Frontal cortex (tissue), 4 donors: ENCODE results near the gene POU5F2. TPM values are rescaled to one million over a fixed set of nuclear protein-coding genes. Genes with fewer than 3 reads are reported as not detected.

Experiments used
- DNase-seq, 2 donors: peaks; one replicate each; pipeline ENCODE4 v3.0.0; 2012; ENCODE audit warnings: low spot score in 2 of 2
- FAIRE-seq: peaks from 2 replicates; lab custom pipeline; 2012; peaks lifted over from hg19 to GRCh38; lab: Jason Lieb, UNC
- total RNA-seq: library from RNA; depleted of rRNA; stranded (reverse); fragments of >200 nt; gene quantifications from one replicate; pipeline ENCODE4 v1.2.3, GENCODE V29; 2014
- donor health status: control.
- donor health status: control.
- donor health status: control.

The POU5F2 gene, protein sequence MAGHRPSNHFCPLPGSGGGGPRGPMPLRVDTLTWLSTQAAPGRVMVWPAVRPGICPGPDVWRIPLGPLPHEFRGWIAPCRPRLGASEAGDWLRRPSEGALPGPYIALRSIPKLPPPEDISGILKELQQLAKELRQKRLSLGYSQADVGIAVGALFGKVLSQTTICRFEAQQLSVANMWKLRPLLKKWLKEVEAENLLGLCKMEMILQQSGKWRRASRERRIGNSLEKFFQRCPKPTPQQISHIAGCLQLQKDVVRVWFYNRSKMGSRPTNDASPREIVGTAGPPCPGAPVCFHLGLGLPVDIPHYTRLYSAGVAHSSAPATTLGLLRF
- total RNA-seq, result 2.0 TPM

DNA sequence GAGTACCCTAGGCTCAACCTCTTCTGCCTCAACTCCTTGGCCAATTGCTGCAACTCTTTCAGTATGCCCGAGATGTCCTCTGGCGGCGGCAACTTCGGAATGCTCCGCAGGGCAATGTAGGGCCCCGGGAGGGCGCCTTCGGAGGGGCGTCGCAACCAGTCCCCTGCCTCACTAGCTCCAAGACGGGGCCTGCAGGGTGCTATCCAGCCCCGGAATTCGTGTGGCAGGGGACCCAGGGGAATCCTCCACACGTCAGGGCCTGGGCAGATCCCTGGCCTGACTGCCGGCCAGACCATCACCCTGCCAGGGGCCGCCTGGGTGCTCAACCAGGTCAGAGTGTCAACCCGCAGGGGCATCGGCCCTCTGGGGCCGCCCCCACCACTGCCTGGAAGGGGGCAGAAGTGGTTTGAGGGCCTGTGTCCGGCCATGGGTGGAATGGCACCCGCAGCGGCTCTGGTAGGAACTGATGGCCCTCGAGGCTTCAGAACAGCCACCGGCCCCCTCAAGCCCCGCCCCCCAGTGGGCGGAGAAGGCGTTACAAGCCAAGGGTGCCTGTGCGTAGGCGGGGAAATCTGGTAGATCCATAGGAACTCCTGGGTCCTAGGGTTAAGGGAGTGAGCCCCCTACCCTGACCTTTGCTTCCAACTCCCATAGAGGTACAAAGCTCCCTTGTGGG is at the start of gene POU5F2:
Gene POU5F2, minus strand, starts transcription at position 465 of the 676 bp plus-strand sequence. Its CDS starts 37 bp downstream, at position 428.
- DNase-seq, result no peak
- no peak for FAIRE-seq

DNA sequence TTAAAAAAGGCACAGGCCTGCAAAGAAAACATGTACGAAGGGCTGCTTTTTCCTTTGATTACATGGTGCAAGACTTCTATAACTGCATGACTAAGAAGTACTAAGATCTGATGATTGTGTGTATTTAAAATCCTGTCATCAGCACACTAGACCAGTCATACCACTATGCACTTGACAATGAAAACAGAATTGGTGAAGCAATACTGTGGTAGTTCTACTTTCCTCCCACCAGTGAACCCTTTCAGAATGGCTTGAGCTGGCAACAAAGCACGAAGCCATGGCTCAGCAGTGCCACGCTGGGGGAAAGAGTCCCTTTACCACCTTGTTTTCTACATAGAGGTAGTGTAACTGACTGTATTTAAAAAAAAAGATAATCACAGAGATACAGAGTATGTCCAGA is 49.0 kb upstream of the POU5F2 start:
- FAIRE-seq (no peak), DNase-seq (no peak)

DNA sequence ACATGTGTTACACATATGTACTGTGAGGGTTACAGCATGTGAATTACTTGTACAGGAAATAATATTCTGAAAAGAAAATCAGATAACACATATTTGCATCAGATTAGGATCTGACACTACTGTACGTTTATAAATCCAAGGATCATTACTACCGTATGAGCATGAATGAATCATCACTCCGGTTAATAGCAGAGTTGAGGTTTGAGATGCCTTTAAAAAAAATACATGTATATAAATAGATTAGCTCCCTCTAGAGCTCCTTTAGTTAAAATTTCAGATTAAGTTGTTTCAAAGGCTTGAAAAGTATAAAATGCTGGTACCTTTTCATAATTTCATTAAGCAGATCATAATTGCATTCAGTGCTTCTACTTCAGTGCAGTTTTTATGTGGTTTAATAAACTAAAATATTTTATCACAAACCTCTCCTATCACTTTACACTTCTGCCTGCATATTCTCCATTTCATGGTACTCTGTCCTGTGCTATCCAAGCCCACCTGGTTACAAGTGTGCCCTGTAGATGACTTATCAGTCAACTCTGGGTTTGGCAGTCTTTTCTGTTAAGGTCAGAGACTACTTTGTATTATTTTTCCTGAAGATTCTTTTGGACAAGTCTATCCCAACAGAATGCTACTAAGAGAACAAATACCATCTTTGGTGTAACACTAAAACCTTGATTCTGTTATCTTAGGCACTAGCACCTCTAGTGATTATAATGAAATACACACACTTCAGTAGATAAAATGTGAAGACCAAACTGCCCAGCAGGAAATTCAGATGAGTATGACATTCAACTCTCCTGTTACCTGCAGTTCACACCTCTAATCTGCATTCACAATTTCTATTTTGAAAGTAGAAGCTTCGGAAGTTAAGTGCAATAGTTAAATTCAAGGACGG is 48.0 kb upstream of the POU5F2 start:
- FAIRE-seq (no peak), DNase-seq (no peak)

DNA sequence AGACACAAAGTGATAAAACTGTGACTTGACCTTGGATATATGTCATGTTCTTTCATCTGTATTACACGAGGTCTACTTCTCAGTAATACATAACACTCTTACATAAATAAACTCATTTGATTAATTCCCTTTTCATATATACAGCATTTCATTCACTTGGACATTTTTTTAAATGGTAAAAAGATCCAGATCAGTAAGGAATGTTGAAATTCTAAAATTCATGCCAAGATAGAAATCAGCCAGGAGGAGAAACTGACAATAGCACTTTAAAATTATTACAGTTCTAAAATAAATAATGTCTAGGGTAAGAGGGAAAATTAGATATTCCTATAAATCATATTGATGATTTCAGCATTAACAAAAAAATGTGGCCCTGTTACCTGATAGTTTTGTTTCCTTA is 46.2 kb upstream of the POU5F2 start:
- DNase-seq, result no peak
- FAIRE-seq, result no peak

DNA sequence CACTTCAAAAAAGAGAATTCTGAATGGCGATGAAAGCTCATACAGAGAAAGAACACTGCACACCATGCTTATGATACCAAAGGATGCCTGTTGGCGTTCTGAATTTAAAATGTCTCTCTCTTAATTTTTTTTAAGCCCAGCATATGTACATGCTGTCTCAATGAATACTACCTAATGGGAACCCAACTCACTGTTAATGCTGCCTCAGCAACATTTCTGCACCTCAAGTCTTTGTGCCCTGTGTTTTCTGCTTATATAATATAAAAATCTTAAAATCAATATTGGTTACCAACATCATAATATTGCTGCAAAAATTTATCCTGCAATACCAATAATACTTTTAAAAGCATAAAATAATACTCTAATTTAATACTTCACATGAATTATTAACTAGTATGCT is 44.1 kb upstream of the POU5F2 start:
- FAIRE-seq, result no peak
- DNase-seq, result no peak

DNA sequence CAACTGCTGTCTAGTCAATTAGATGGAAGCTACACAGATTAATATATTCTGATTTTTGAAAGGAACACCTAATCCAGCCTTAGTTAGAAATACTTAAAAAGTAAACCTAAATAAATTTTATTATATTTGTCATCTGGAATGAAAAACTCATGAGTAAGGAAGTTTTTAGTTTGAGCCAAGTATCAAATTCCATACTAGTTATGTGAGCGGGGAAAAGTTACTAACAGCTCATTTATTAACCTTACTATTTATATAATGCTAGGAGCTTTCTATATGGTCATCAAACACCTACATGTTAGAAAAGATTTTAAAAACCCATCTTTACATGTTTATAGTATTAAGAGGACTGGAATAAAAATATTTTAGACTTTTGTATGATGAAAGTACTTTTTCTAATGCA is 41.6 kb upstream of the POU5F2 start:
- FAIRE-seq, result no peak
- DNase-seq, result no peak

DNA sequence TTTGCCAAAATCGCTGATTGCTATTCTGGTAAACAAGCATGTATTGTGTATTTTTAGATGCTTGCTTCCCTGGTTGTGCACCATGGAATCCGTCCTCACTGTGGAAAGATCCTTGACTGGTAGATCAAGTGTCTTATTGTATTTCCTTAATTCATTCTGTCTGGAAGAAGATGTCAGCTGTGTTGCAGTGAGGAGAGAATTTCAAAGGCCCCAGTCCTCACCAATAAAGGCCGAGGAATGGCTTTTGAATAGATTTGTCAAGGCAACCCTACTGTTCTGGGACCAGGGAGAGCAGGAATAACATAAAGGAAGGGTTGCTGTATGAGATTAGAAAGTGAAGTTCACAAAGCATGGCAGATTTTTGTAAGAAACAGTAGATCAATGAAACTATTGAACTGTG is 36.2 kb upstream of the POU5F2 start:
- DNase-seq (no peak), FAIRE-seq (no peak)

DNA sequence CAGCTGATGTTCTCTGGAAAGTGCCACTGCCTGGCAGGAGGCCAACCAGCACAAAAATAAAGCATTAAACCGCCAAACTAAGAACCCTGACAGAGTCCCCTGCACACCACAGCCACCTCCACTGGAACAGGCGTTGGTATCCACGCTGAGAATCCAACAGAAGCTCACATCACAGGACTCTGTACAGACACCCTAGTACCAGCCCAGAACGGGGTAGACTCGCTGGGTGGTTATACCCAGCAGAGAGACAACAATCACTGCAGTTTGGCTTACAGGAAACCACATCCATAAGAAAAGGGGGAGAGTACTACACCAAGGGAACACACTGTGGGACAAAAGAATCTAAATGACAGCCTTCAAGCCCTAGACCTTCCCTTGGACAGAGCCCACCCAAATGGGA is 15.0 kb upstream of the POU5F2 start:
- FAIRE-seq (no peak), DNase-seq (no peak)

DNA sequence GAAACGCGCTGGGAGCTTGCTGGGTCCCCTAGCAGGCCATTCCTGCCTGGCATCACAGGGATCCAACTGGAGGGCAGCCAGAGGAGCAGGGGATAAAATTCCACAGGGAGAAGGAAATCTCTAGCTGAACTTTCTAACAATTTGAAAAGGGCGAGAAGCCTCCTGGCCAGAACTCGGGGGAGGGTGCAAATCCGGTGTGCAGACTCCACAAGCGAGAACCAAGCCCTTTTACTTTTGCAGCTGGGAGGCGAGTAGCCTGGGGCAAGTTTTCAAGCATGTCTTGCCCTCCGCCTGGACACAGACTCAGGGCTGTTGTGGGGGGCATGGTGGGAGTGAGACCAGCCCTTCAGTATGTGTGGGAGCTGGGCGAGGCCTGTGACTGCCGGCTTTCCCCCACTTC is 14.3 kb upstream of the POU5F2 start:
- DNase-seq (no peak), FAIRE-seq (no peak)

DNA sequence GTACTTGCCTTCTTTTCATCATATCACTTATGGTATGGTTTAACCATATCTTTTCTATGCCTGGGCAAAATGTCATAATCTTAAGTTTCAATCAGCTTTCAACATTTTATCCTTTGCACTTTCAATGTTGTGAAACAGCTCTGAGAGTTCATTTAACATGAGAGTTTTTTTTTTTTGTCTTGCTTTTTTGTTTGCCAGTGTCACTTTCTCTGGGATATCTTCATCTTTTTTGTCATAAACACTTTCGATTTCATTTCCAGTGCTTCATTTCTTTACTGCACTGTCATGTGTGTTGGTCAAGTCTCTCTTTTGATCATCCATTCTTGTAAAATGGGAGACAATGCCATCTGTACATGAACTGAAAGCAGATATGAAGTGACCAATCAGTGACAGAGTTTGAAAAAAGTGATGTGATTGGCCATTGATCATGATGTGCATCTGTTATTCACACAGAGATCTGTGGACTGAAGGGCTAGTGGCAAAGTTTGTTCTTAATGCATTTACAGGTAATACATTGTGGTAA is 7.5 kb upstream of the POU5F2 start:
- FAIRE-seq (no peak), DNase-seq (no peak)

DNA sequence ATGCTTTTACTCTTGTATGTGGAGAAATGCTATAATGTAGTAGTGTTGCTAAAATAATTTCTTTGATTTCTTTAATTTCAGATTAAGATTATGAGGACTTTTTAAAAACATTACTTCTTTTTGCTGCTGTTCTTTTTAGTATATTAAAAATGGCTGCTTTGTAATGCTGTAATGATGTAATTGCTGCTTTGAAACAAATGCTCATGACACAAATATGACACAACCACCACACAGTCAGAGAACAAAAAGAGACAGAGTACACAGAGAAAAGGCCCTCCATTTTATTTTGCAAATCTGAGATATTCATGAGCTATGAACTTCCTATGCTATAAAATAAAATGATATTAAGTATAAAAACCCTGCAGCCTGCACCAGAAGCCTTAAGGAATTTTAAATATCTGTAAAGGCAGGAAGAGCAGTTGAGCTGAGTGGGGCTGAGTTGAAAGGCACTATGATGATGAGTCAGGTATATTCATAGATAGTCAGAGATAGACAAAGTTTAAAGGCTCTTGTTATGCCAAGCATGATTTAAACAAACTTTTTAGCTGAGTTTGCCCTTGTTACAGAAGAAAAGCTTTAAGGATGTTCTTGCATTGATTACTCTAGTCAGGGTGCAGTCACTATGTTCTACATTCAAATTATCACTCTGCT is 5.1 kb upstream of the POU5F2 start:
- no peak for FAIRE-seq

DNA sequence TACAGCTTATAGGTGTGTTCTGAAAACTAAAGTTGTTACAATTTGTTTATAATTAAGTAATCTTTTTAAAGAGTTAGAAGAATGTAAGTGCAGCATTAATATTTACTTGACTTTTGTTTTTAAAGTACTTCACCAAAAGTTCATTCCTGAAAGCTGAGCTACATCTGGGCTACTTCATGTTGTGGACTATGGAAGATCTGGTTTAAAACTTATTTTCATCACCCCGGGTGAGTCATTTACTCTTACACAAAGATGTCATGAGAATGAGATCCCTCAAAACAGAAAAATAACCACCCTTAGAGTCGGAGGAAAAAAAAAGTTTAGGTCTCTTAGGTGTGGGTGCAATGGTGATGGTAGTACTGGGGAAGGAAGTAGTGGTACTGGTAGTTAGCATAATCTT is 5.1 kb downstream of the POU5F2 start:
- no peak for FAIRE-seq

More for the DNA sequence above, 5.1 kb upstream of the POU5F2 start:
- DNase-seq, result no peak

DNA sequence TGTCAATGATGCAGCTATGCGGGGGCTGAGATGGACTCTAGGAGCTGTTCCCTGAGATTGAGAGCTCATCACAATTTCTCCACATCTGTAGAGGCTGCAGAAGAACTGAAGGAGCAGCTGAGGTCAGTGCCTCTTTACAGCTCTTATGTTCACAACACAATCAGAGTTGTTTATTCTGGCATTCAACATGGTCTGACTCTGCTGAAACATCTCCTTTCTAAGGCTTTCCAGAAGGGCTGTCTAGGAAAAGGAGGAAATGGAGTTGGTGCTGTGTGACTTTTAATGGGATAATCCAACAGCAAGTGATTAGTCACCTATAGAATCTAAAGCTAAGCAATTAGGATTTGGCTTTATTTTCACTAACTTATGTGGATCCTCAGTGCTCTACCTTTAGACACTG is 6.0 kb downstream of the POU5F2 start:
- FAIRE-seq, result no peak
- no peak for DNase-seq

More for the DNA sequence above, 5.1 kb downstream of the POU5F2 start:
- DNase-seq, result no peak

DNA sequence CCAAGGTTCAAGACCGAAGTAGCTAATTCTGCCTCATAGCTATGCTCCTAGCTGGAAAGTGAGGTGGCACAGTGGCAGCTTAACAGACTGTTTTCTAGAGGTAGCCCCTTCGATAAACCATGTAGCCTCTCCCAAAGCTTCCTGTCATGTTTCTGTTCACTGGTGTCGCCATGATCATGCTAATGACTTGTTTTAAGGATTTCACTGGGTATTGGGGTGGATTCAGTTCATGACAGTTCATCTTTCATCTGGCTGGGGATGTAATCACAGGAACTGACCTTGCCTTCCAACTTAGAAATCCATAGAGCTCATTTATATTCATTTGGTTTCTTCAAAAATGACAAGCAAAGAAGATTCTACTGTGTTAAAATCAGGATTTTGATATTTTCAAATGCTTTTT is 9.4 kb downstream of the POU5F2 start:
- FAIRE-seq, result no peak
- DNase-seq, result no peak

DNA sequence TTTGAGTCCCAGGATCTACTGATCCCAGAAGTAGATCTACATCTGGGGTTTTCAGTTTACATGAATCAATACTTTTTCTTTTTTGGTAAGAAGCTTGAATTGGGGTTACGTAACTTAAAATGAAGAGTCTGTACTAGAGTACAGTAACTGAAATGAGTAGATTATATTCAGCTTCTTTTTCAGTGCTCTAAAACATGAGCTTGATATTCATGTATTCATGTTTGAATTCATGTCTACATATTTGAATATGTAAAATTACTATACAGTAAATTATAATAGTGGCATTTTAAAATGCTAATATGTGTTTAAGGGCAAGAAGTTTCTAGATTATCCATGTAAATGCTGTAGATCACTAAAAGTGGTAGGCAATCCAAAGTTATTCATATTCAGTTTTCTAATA is 14.8 kb downstream of the POU5F2 start:
- DNase-seq (no peak), FAIRE-seq (no peak)

DNA sequence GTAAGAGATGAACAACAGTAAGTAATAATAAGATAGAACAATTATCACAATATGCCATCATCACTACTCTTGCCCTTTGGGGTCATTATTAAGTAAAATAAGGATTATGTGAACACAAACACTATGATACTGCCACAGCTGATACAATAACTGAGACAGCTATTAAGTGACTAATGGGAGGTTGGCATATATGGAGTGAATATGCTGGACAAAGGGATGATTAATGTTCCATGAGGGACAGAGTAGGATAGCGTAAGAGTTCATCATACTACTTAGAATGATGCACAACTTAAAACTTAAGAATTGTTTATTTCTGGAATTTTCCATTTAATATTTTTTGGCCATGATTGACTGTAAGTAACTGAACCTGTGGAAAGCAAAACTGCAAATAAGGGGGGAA is 16.6 kb downstream of the POU5F2 start:
- DNase-seq (no peak), FAIRE-seq (no peak)

DNA sequence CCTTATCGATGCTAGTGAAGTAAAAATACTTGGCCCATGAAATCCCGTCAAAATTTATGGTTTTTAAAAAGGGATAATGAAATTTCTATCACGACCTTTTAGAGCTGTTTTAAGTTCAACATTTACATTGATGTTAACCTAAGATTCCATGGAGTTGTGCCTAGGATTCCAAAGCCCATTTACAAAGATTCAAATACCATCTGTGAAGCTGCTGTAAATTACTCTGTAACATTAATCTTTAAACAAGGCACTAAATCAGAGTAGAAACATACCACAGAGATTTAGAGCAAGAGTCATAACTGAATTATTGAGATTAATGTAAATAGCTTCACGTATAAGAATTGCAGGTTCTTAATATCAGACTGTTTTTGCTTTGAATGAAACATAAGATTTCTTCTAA is 17.7 kb downstream of the POU5F2 start:
- no peak for DNase-seq
- no peak for FAIRE-seq

DNA sequence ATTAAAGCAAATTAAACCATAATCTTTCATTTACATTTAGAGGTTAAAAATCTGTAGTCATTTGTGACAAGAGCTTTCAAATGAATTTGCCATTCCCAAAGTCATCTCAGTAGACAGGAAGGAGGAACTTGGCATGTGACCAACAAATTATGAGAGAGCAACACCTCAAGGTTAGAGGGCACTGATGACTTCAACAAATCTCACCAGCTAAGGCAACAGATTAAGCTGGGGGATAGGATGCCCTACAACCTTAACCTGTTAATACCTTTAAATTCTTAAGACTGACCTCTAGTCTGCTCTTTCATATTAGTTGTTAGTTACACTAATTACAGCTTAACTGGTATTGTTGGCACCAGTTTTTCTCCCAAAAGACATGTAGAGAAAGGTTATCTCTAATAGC is 18.4 kb downstream of the POU5F2 start:
- no peak for FAIRE-seq
- DNase-seq, result no peak

DNA sequence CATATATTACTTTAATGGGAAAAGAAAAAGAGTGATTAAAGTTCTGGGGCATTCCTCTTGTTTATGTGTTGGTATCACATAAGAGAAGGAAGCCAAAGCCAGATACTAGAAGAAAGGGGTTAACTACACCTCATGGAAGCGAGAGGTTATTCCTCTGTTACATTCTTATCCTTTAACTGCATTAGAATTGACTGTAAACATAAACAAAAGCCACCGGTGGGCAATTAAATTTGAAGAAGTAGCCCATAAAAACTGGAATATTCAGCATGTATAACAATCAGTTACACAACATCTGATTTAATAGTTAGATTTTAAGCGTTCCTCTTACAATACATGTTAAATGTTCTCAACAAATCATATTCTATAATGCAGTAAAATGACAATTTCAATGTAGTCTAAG is 18.8 kb downstream of the POU5F2 start:
- FAIRE-seq (no peak), DNase-seq (no peak)

DNA sequence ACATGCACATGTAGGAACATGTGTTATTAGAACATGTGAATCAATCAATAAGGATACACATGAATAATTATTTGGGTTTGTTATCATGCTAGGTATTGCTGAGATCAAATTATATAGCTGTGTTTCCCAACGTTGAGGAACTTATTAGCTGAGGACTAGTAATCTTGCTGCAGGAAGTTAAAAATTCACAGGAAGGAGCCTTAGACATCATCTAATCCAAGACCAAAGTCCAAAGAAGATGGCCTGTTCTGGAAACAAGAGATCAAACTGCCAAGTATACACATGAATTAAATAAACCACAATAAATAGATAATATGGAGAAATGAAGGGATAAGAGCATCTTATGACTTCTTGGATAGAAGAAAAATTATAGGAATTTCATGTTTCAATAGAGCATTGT is 19.9 kb downstream of the POU5F2 start:
- no peak for FAIRE-seq

More for the DNA sequence above, 19.9 kb downstream of the POU5F2 start:
- DNase-seq, result no peak
